NCI-H1105 (cell line): ENCODE data around the gene PRSS36.
"Not testable (repeated sequence)": the region's sequence is repeated elsewhere in the genome, so short reads cannot be mapped to it uniquely, and the experiment has no call there.

Source experiments
- DNase-seq: peaks from one replicate; lab custom pipeline; 2025; lab: John Stamatoyannopoulos, UW

The PRSS36 gene

GRCh38 chr16:31141489-31142108 is 8.3 kb downstream of the PRSS36 start:
- no peak for DNase-seq

GRCh38 chr16:31141071-31141469 is 8.8 kb downstream of the PRSS36 start:
- DNase-seq = not testable (repeated sequence)

DNA sequence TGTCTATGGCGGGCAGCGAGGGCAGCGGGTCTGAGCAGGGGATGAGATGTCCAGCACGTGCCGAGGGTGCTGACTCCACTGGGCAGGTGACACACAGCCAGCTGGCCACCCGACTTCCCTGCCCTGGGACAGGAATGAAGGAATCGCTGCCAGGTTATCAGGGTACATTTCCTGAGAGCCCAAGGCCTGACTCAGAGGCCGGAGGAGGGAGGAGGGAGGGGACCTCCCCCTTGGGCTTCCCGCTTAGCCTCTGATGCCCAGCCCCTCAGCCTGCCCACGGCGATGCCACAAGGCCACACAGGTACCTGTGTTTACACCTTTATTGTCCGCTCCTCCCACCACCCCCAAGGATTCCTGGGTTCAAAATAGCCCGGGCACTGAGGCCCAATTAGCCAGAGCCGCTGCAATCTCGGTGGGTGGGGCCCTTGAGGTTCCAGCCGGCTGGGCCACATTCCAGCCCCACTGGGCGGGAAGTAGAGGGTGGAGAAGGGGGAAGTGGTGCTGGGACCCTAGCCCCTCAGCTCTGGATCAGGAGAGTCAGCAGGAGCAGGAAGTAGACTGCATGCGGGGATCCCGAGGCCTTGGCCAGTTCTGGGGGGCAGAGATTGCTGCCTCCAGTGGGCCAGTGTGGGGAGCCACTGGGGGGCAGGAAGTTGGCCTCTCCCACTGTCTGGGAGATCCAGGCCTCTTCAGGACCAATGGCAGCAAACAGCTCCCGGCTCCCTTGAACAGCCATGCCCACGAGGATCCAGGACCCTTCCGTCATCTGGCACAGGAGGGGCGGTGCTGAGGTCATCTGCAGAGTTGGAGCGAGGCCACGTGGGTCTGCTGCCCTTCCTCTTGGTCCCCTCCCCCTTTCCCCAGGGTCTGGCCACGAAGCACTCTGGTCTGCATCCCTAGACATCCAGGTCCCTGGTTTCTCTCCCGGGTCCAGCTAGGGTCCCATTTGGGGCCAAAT is 11.0 kb downstream of the PRSS36 start:
- no peak for DNase-seq

DNA sequence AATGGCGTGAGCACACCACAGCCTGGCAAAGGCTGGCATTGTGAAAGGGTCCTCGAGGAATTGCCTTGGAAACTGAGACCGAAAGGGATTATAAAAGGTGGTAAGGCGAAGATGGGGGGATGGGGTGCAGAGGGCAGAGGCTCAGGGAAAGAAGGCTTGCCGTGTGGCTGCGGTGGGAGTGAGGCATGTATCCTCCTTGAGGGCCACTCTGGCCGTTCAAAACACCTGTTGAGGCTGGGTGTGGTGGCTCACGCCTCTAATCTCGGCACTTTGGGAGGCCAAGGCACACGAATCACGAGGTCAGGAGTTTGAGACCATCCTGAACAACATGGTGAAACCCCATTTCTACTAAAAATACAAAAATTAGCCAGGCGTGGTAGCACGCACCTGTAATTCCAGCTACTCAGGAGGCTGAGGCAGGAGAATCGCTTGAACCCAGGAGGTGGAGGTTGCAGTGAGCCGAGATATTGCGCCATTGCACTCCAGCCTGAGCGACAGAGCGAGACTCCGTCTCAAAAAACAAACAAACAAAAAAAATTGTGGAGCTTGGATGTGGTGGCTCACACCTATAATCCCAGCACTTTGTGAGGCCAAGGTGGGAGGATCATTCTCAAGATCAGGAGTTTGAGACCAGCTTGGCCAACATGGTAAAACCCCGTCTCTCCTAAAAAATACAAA is 12.9 kb downstream of the PRSS36 start:
- DNase-seq = not testable (repeated sequence)

GRCh38 chr16:31136287-31136662 is 13.6 kb downstream of the PRSS36 start:
- DNase-seq = no peak

DNA sequence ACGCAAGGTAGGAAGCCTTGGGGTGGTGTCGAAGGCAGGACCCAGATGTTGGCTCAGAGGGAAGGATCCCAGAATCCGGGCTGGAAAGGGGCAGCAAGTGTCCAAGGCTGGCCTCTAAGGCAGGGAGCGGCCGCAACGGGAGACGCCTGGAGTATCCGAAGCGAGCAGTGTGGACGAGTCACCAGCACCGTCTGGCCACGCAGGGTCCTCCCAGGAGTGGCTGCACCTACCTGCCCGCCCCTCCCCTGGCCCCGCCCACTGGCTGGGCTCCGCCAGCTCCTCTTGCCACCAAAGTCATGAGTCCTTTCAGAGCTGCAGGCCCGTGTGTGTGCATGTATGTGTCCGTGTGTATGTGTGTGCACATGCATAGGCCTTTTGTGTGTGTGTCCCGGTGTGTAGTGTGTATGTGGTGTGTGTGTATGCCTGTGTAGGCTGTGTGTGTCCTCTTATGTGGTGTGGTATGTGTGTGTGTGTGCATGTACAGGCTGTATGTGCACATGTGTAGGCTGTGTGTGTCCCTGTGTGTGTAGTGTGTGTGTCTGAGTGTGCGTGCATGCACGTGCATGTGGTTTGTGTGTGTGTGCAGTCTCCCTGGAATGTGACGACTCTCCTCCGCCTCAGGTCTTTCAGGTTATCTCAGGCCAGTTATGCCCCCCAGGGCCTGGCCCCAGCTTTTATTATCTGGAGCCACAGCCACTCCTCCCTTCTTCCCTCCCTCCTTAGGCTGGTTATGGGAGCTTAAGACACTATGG is 14.2 kb downstream of the PRSS36 start, which contains the start of gene PRSS8:
TSS of gene PRSS8 (minus strand) at position 193 of the 752 bp plus-strand sequence. CDS start 229 bp downstream, outside the sequence.
- DNase-seq = peak; percentile 2

DNA sequence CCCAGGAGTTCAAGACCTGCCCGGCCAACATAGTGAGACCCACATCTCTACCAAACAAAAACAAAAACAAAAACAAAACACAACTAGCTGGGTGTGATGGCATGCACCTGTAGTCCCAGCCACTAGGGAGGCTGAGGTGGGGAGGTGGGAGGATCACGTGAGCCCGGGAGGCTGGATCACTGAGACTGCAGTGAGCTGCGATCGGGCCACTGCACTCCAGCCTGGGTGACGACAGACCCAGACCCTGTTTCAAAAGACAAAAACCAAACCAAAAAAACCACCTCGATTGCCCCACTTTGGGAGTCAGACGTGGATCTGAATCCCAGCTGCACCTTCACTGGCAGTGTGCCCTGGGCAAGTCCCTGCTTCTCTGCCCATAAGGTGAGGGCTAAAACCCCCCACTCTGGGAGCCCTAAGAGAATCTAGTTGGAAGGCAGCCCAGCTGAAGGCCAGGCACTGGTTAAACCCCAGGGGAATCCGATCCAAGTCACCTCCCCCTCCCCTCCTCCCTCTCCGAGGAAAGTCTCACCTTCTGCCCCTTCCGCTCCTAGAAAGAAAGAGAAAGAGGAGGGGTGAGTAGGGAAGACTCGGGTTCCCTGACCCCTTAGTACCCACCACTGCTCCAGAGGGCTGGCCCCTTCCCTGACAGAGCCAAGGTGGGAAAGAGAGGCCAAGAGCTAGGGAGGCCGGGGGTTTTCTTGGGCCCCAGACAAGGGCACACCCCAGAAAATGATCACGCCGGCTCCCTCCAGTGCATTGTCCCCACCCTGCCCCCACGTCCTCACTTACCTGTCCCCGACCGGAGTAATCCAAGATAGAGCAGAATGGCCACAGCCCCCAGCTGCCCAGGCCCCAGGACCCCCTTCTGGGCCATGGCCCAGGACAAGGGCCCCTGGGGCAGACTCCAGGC is 15.0 kb downstream of the PRSS36 start:
- peak; percentile 78 for DNase-seq

DNA sequence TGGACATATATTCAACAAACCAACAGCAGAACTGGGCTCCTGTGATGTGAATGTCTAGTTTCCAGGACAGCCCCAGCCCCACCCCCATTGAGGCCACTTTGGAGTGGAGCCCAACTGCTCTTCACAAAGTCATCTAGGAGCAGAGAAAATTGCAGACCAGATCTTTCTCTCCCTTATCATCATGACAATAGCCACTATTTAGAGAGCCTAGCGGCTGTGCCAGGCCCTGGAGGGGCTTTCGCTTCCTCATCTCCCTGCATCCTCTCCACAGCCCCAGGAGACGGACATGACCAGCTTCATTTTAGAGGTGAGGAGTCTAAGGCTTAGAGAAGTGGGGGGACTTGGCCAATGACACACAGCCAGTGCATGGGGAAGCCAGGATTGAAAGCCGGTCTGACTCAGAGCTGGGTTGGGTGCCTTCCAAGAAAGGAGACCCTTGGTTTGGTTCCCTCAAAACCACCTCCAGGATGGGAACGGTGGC is 15.7 kb downstream of the PRSS36 start:
- peak; percentile 5 for DNase-seq

DNA sequence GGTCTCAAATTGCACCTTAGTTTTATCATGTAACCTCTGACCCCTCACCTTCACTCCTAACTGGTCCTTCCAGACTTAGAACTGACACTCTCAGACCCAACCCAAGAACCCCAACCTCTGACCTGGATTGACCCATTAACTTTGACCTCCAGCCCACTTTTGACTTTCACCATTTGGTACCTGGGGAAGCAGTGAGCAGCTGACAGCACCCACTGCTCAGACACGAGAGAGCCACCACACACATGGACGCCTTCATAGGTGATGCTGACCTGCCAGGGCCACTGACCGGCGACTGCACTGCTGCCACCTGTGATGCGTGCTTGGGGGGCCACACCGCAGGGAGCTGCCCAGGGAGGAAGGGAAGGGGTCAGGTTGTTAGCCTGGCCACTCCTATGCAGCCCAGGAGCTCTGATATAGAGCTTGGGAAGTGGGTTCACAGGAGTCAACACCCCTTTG is 16.8 kb downstream of the PRSS36 start:
- DNase-seq = no peak

GRCh38 chr16:31132303-31132979 is 17.4 kb downstream of the PRSS36 start:
- no peak for DNase-seq

GRCh38 chr16:31131841-31132271 is 18.0 kb downstream of the PRSS36 start:
- no peak for DNase-seq

GRCh38 chr16:31131416-31131815 is 18.4 kb downstream of the PRSS36 start:
- DNase-seq = no peak

- no peak for DNase-seq
Observed at GRCh38 chr16:31130899-31131298, 19.0 kb downstream of the PRSS36 start.

DNA sequence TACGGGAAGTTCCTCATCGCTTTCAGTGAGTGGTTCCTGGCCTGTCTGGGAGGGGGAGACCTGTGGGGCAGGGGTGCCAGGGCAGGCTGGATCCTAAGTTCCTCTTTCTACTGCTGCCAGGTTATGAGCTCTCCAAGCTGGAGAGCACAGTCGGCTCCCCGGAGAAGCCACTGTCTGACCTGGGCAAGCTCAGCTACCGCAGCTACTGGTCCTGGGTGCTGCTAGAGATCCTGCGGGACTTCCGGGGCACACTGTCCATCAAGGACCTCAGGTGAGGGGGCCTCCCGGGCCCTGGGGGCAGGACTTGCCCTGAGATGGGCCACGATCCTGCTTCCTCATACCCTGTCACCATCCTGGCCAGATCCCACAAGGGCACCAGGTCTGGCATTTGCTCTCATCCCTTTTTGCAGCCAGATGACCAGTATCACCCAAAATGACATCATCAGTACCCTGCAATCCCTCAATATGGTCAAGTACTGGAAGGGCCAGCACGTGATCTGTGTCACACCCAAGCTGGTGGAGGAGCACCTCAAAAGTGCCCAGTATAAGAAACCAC is 19.5 kb downstream of the PRSS36 start:
- no peak for DNase-seq

DNA sequence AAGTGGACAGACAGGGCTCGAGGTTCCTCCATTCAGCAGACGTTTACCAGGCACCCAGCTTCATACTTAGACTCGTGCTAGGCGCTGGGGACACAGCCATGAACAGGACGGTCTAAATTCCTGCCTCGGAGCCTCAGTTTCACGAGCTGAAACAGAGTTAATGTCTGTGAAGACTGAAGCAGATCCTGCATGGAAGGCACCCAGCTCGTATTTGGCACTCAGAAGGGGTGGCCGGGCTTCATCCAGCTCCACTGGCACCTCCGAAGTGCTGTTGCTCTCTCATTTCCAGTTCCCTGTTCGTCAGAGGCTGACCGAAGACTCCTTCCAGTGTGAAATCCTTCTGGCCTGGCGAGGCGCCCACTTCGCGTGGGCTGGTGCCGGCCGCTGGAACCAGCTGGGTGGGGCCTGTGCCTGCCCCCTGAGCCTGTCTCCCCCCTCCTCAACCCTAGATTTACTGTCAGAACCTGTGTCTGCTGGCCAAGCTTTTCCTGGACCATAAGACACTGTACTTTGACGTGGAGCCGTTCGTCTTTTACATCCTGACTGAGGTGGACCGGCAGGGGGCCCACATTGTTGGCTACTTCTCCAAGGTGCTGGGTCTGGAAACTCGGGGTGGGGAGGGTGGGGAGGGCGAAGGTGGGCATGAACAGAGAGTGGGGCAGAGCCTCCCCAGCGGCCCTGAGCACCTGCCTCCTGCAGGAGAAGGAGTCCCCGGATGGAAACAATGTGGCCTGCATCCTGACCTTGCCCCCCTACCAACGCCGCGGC is 20.1 kb downstream of the PRSS36 start:
- DNase-seq = no peak

DNA sequence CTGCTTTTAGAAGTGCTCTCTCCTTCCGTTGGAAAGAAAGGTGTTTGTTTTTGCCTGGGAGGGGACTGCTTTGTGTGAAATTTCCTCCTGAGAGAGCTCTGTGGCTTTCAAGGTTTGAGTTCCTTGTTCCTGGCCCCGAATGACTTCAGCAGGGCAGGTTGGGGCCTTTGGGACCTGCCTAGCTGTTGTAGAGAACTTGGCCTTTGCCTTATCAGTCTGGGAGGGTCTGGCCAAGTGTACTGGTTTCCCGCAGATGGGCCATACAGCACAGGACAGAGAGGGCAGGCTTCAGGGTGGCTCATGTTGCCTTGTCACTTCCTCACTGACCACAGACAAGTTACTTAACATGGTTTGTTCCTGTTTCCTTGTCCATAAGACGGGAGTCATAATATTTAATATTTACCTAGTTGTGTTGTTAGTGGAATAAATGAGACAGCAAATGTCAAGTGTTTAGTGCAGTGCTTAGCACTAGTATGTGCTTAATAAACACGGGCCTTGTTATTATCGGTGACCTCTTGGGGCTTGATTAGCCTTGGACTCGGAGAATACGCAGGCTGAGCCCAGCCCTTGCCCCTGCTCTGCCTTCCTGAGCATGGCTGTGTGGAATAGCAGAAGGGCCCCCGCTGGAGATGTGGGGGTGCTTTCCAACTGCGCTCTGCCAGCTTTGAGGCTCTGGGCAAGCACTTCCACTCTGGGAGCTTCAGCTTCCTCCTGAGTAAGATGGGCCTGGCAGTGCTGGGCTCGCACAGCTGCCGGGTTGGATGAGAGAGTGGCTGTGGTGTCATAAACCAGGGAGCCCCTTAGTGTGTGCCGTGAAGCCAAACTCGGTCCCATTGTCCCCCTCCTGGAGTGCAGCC is 20.9 kb downstream of the PRSS36 start:
- no peak for DNase-seq

DNA sequence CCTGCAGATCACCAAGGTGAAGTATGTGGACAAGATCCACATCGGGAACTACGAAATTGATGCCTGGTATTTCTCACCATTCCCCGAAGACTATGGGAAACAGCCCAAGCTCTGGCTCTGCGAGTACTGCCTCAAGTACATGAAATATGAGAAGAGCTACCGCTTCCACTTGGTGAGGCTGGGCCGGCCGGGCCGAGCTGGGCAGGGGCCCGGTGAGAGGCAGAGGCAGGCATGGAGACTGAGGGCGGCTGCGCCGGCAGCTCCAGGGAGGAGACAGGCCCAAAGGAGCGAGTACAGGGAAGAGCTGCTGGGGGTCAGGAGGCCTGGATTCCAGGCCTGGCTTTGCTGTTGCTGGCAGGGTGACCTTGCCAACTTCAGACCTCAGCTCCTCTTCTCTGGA is 22.7 kb downstream of the PRSS36 start:
- no peak for DNase-seq

DNA sequence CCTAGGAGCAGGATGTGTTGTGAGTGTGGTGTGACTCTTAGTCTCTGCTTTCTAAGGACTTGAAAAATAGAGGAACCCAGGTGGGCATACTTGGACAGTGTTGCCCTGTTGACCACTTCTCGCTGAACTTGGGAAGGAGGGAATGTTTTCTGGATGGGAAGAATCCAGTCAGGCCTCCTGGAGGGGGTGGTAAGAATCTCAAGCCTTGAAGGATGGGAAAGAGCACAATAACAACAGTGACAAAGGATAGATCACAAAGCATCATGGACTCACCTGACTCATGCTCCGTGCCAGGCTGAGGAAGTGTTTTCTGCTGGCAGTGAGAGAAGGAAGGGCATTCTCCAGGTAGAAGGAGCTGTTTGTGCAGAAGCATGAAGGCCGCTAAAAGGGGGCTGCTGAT is 24.0 kb downstream of the PRSS36 start:
- no peak for DNase-seq
